Activated naive CD4-positive, alpha-beta T cell treated with anti-CD3 and anti-CD28 coated beads for 36 hours (primary cell): ENCODE data around the gene PJA2. TPM values are rescaled to one million over a fixed set of nuclear protein-coding genes. Genes with fewer than 3 reads are reported as not detected.
"Not testable (repeated sequence)": the region's sequence is repeated elsewhere in the genome, so short reads cannot be mapped to it uniquely, and the experiment has no call there.

ENCODE experiments used
- CTCF ChIA-PET: fragments of 350-600 bp; sonication (Branson Sonifier 250); formaldehyde crosslinking; loops from one replicate; lab custom pipeline; 2021; ENCODE audit warnings: antibody characterized with exemption; lab: Charles Lee
- DNase-seq: peaks from one replicate; pipeline ENCODE4 v3.0.0-alpha.2; 2020
- H3K27ac Mint-ChIP-seq: one replicate; pipeline ENCODE4 v1.8.0; 2021; ENCODE audit warnings: mild to moderate bottlenecking, mixed read lengths
- H3K27me3 Mint-ChIP-seq: one replicate; pipeline ENCODE4 v1.8.0; 2021; ENCODE audit warnings: low read depth, mixed read lengths
- H3K36me3 Mint-ChIP-seq: one replicate; pipeline ENCODE4 v1.8.0; 2021; ENCODE audit warnings: low read depth, mixed read lengths
- H3K4me1 Mint-ChIP-seq: one replicate; pipeline ENCODE4 v1.8.0; 2021; ENCODE audit warnings: low read depth, mixed read lengths
- H3K4me3 Mint-ChIP-seq: one replicate; pipeline ENCODE4 v1.8.0; 2021; ENCODE audit warnings: mild to moderate bottlenecking, moderate library complexity, mixed read lengths
- H3K9me3 Mint-ChIP-seq: one replicate; pipeline ENCODE4 v1.8.0; 2021; ENCODE audit warnings: mixed read lengths
- intact Hi-C: fragments of 100-400 bp; cut with micrococcal nuclease; formaldehyde crosslinking; loops from one replicate; pipeline ENCODE4 v1.15.1; 2023
- total RNA-seq, 2 experiments: library from RNA; stranded (reverse); gene quantifications; one replicate each; pipeline ENCODE4 v1.2.3, GENCODE V29; 2021

The PJA2 gene
- 10 to 100 TPM; 53.1 to 56.9 TPM for total RNA-seq

- Mint-ChIP-seq H3K4me1 (peaks cover 46% of the 10 kb centered on the region), H3K27me3 (no peaks in the 10 kb centered on the region), H3K4me3 (peak within 1 kb of the TSS; percentile 97), H3K36me3 (peaks cover 9% of the 10 kb centered on the region), H3K9me3 (peaks cover 7% of the 10 kb centered on the region), H3K27ac (peak within 1 kb of the TSS; percentile 100)
- CTCF ChIA-PET, result interaction anchor here (0.7 kb wide), 1 partner anchor 661 kb away, joined by 3 read pairs; no protein-coding TSS in a partner anchor
- intact Hi-C loops, result loop anchor here (1.0 to 10.0 kb wide), 14 partner anchors 45 to 1815 kb away; partner anchors contain the start of genes CAMK4, FBXL17, MAN2A1 and SLC25A46
- DNase-seq, result peak; percentile 99
These were observed at the start of gene PJA2 for GRCh38 chr5:109409844-109410388. PJA2 (minus strand) TSS chr5:109409974; CDS start chr5:109383433, 26,541 bp downstream.

GRCh38 chr5:109455598-109456096 is 45.9 kb upstream of the PJA2 start:
- peak overlapping the region; percentile 23 for H3K4me3 Mint-ChIP-seq
- intact Hi-C loops, result loop anchor here (1.0 to 10.0 kb wide), 5 partner anchors 45 to 707 kb away; partner anchors contain the start of gene MAN2A1
- peak overlapping the region; percentile 88 for H3K27ac Mint-ChIP-seq
- peaks cover 10% of the 10 kb centered on the region for H3K4me1 Mint-ChIP-seq
- peak; percentile 54 for DNase-seq
- CTCF ChIA-PET, result no interaction called here
- no peaks in the 10 kb centered on the region for H3K36me3 Mint-ChIP-seq
- peaks cover 10% of the 10 kb centered on the region for H3K27me3 Mint-ChIP-seq
- no peaks in the 10 kb centered on the region for H3K9me3 Mint-ChIP-seq

- H3K27me3 Mint-ChIP-seq, result peaks cover 12% of the 10 kb centered on the region
- H3K9me3 Mint-ChIP-seq, result no peaks in the 10 kb centered on the region
- no peak for DNase-seq
- H3K4me1 Mint-ChIP-seq, result peaks cover 13% of the 10 kb centered on the region
- CTCF ChIA-PET, result no interaction called here
- no peaks in the 10 kb centered on the region for H3K36me3 Mint-ChIP-seq
- no peak overlapping the region for H3K4me3 Mint-ChIP-seq
- no peak overlapping the region for H3K27ac Mint-ChIP-seq
- intact Hi-C loops, result loop anchor here (1.0 to 10.0 kb wide), 4 partner anchors 45 to 706 kb away; no protein-coding TSS in a partner anchor
These were observed 45.1 kb upstream of the PJA2 start for GRCh38 chr5:109454731-109455505.

- Mint-ChIP-seq H3K4me1 (peaks cover 13% of the 10 kb centered on the region), H3K4me3 (no peak overlapping the region), H3K36me3 (no peaks in the 10 kb centered on the region), H3K27me3 (peaks cover 7% of the 10 kb centered on the region), H3K27ac (no peak overlapping the region), H3K9me3 (no peaks in the 10 kb centered on the region)
- intact Hi-C loops, result loop anchor here (10.0 kb wide), 1 partner anchor 638 kb away; no protein-coding TSS in a partner anchor
- DNase-seq, result no peak
- CTCF ChIA-PET, result interaction anchor here (1.0 kb wide), 1 partner anchor 71 kb away, joined by 3 read pairs; no protein-coding TSS in a partner anchor
These were observed 43.5 kb upstream of the PJA2 start for GRCh38 chr5:109453251-109453650.

GRCh38 chr5:109452661-109453060 is 42.9 kb upstream of the PJA2 start:
- H3K27me3 Mint-ChIP-seq, result peaks cover 6% of the 10 kb centered on the region
- no peaks in the 10 kb centered on the region for H3K36me3 Mint-ChIP-seq
- CTCF ChIA-PET, result interaction anchor here (1.0 kb wide), 1 partner anchor 72 kb away, joined by 3 read pairs; no protein-coding TSS in a partner anchor
- no peak for DNase-seq
- peaks cover 13% of the 10 kb centered on the region for H3K4me1 Mint-ChIP-seq
- no peaks in the 10 kb centered on the region for H3K9me3 Mint-ChIP-seq
- intact Hi-C loops, result loop anchor here (10.0 kb wide), 1 partner anchor 638 kb away; no protein-coding TSS in a partner anchor
- no peak overlapping the region for H3K27ac Mint-ChIP-seq
- H3K4me3 Mint-ChIP-seq, result no peak overlapping the region

GRCh38 chr5:109451146-109451545 is 41.4 kb upstream of the PJA2 start:
- Mint-ChIP-seq H3K36me3 (no peaks in the 10 kb centered on the region), H3K4me3 (no peak overlapping the region), H3K4me1 (peaks cover 13% of the 10 kb centered on the region), H3K9me3 (no peaks in the 10 kb centered on the region), H3K27me3 (peaks cover 4% of the 10 kb centered on the region), H3K27ac (no peak overlapping the region)
- CTCF ChIA-PET, result interaction anchor here (0.6 kb wide), 1 partner anchor 45 kb away, joined by 3 read pairs; no protein-coding TSS in a partner anchor
- intact Hi-C loops, result loop anchor here (10.0 kb wide), 1 partner anchor 636 kb away; no protein-coding TSS in a partner anchor
- no peak for DNase-seq

- Mint-ChIP-seq H3K27ac (no peak overlapping the region), H3K4me3 (no peak overlapping the region), H3K4me1 (peaks cover 7% of the 10 kb centered on the region), H3K27me3 (peaks cover 4% of the 10 kb centered on the region), H3K36me3 (no peaks in the 10 kb centered on the region), H3K9me3 (no peaks in the 10 kb centered on the region)
- no peak for DNase-seq
- CTCF ChIA-PET, result no interaction called here
- intact Hi-C loops, result loop anchor here (10.0 kb wide), 1 partner anchor 636 kb away; no protein-coding TSS in a partner anchor
These were observed 40.5 kb upstream of the PJA2 start for GRCh38 chr5:109450129-109450877.

- peaks cover 4% of the 10 kb centered on the region for H3K4me1 Mint-ChIP-seq
- intact Hi-C loops, result no loop called here
- CTCF ChIA-PET, result no interaction called here
- peaks cover 1% of the 10 kb centered on the region for H3K9me3 Mint-ChIP-seq
- no peak overlapping the region for H3K27ac Mint-ChIP-seq
- DNase-seq, result no peak
- no peaks in the 10 kb centered on the region for H3K36me3 Mint-ChIP-seq
- H3K4me3 Mint-ChIP-seq, result no peak overlapping the region
- peaks cover 4% of the 10 kb centered on the region for H3K27me3 Mint-ChIP-seq
These were observed 39.1 kb upstream of the PJA2 start for GRCh38 chr5:109448838-109449237.

- CTCF ChIA-PET, result no interaction called here
- no peak for DNase-seq
- Mint-ChIP-seq H3K4me1 (no peaks in the 10 kb centered on the region), H3K27ac (no peak overlapping the region), H3K4me3 (no peak overlapping the region), H3K36me3 (no peaks in the 10 kb centered on the region), H3K27me3 (no peaks in the 10 kb centered on the region), H3K9me3 (peaks cover 1% of the 10 kb centered on the region)
- intact Hi-C loops, result loop anchor here (1.0 to 5.0 kb wide), 8 partner anchors 65 to 1179 kb away; no protein-coding TSS in a partner anchor
These were observed 29.8 kb upstream of the PJA2 start for GRCh38 chr5:109439590-109439989.

- no peak for DNase-seq
- intact Hi-C loops, result no loop called here
- Mint-ChIP-seq H3K4me1 (no peaks in the 10 kb centered on the region), H3K27ac (no peak overlapping the region), H3K27me3 (peaks cover 5% of the 10 kb centered on the region), H3K9me3 (no peaks in the 10 kb centered on the region), H3K4me3 (no peak overlapping the region), H3K36me3 (no peaks in the 10 kb centered on the region)
- CTCF ChIA-PET, result no interaction called here
These were observed 16.3 kb upstream of the PJA2 start for GRCh38 chr5:109426075-109426474.

- H3K36me3 Mint-ChIP-seq, H3K4me3 Mint-ChIP-seq, intact Hi-C loops, H3K27me3 Mint-ChIP-seq, DNase-seq, H3K9me3 Mint-ChIP-seq, H3K27ac Mint-ChIP-seq, H3K4me1 Mint-ChIP-seq: not testable (repeated sequence)
- CTCF ChIA-PET, result interaction anchor here (0.7 kb wide), 1 partner anchor 40 kb away, joined by 3 read pairs; no protein-coding TSS in a partner anchor
These were observed 15.7 kb upstream of the PJA2 start for GRCh38 chr5:109425521-109425920.
